A549 (cell line): Measurements from ENCODE around the gene PRKAG2. TPM values are rescaled to one million over a fixed set of nuclear protein-coding genes. Genes with fewer than 3 reads are reported as not detected.

Experiments
- ATAC-seq, 2 experiments: fragments of 200-7000 bp in 1 of 2; fragments of >200 bp in 1 of 2; cut with Nextera tagmentation in 1 of 2; cut with Tn5 transposase in 1 of 2; 3 replicates each; pipeline versions ENCODE4 v1.8.0 to v1.9.1; 2018 to 2020; ENCODE audit warnings: mild to moderate bottlenecking in 1 of 2, moderate library complexity in 1 of 2
- CTCF ChIA-PET: fragments of 300-600 bp; sonication (Branson Sonifier 250); formaldehyde crosslinking; extraction: SDS; loops from one replicate; lab custom pipeline; 2021; ENCODE audit warnings: antibody characterized with exemption, inconsistent platforms; lab: Yijun Ruan, JAX
- POLR2A ChIA-PET: fragments of 350-600 bp; formaldehyde crosslinking; extraction: SDS; loops from one replicate; lab custom pipeline; 2021; ENCODE audit warnings: antibody characterized with exemption, inconsistent platforms; lab: Yijun Ruan, JAX
- DNase-seq, 2 experiments: peaks; one replicate each; pipeline versions ENCODE4 v3.0.0 to v3.0.0-alpha.2; 2011 to 2016; ENCODE audit warnings: low read depth in 1 of 2, low spot score in 1 of 2
- FAIRE-seq: peaks from 2 replicates; lab custom pipeline; 2011; peaks lifted over from hg19 to GRCh38; lab: Jason Lieb, UNC
- H3K27ac ChIP-seq, 2 experiments: fragments of >200 bp; sonication (Bioruptor Twin); formaldehyde crosslinking; 3 replicates each; pipeline ENCODE4 v1.5.1; 2016 to 2017
- H3K4me1 ChIP-seq: fragments of >200 bp; sonication (Bioruptor Twin); formaldehyde crosslinking; 3 replicates; pipeline ENCODE4 v1.6.1; 2016
- H3K4me2 ChIP-seq: fragments of >200 bp; sonication (Bioruptor Twin); formaldehyde crosslinking; 3 replicates; pipeline ENCODE4 v1.6.1; 2016
- H3K4me3 ChIP-seq: fragments of >200 bp; sonication (Bioruptor Twin); formaldehyde crosslinking; 3 replicates; pipeline ENCODE4 v1.5.1; 2016
- H3K9me3 ChIP-seq: fragments of >200 bp; sonication (Bioruptor Twin); formaldehyde crosslinking; 3 replicates; pipeline ENCODE4 v1.6.1; 2016
- BCL3 ChIP-seq: fragments of >200 bp; sonication (Bioruptor Twin); formaldehyde crosslinking; IDR thresholded peaks from 3 replicates; pipeline ENCODE4 v1.6.1; 2016
- BHLHE40 ChIP-seq: IDR thresholded peaks from 2 replicates; pipeline ENCODE4 v1.6.1; 2012; ENCODE audit warnings: low read depth, low read length, inconsistent platforms
- CBX8 ChIP-seq: fragments of 200-600 bp; sonication (generic); IDR thresholded peaks from 2 replicates; pipeline ENCODE4 v1.6.1; 2016
- CEBPB ChIP-seq, 2 experiments: fragments of >200 bp in 1 of 2; sonication (Bioruptor Twin) in 1 of 2; formaldehyde crosslinking in 1 of 2; IDR thresholded peaks; 2 replicates each; pipeline ENCODE4 v1.6.1; 2012 to 2016
- CHD2 ChIP-seq: fragments of 150-350 bp; IDR thresholded peaks from 2 replicates; pipeline ENCODE4 v1.6.1; 2014; ENCODE audit warnings: low read length; ENCODE audit not compliant: partially characterized antibody
- CTCF ChIP-seq: fragments of >200 bp; sonication (Bioruptor Twin); formaldehyde crosslinking; IDR thresholded peaks from 3 replicates; pipeline ENCODE4 v1.5.1; 2016
- EP300 ChIP-seq, 2 experiments: fragments of >200 bp; sonication (Bioruptor Twin); formaldehyde crosslinking; IDR thresholded peaks; 2 replicates in 1 of 2; 3 replicates in 1 of 2; pipeline ENCODE4 v1.6.1; 2016 to 2017
- FOSL2 ChIP-seq, 2 experiments: fragments of 450-650 bp in 1 of 2; fragments of >200 bp in 1 of 2; sonication (Bioruptor Twin) in 1 of 2; formaldehyde crosslinking; IDR thresholded peaks; 2 replicates each; pipeline versions ENCODE4 v1.5.0 to v1.6.1; 2016 to 2020; ENCODE audit warnings: mild to moderate bottlenecking in 1 of 2, moderate library complexity in 1 of 2
- GATA3 ChIP-seq: IDR thresholded peaks from 2 replicates; pipeline ENCODE4 v1.6.1; 2012; ENCODE audit warnings: borderline replicate concordance
- HDAC2 ChIP-seq: fragments of 200-600 bp; sonication (generic); IDR thresholded peaks from 2 replicates; pipeline ENCODE4 v1.6.1; 2016
- HEYL ChIP-seq: fragments of 250-450 bp; sonication (Bioruptor Pico); IDR thresholded peaks from 2 replicates; pipeline ENCODE4 v1.8.0; 2021; ENCODE audit warnings: mild to moderate bottlenecking, moderate library complexity
- HMGXB4 ChIP-seq: fragments of 250-450 bp; sonication (Bioruptor Pico); IDR thresholded peaks from 2 replicates; pipeline ENCODE4 v1.5.0; 2021; ENCODE audit warnings: mild to moderate bottlenecking, moderate library complexity, borderline replicate concordance
- HOXB5 ChIP-seq: fragments of 250-450 bp; sonication (Bioruptor Pico); IDR thresholded peaks from 2 replicates; pipeline ENCODE4 v1.5.0; 2020; ENCODE audit warnings: mild to moderate bottlenecking, moderate library complexity
- JUN ChIP-seq, 2 experiments: fragments of >200 bp; sonication (Bioruptor Twin); formaldehyde crosslinking; IDR thresholded peaks; 2 replicates in 1 of 2; 3 replicates in 1 of 2; pipeline ENCODE4 v1.6.1; 2016 to 2017
- JUNB ChIP-seq: fragments of >200 bp; sonication (Bioruptor Twin); formaldehyde crosslinking; IDR thresholded peaks from 2 replicates; pipeline ENCODE4 v1.6.1; 2016
- KDM1A ChIP-seq: fragments of 200-600 bp; sonication (generic); IDR thresholded peaks from 2 replicates; pipeline ENCODE4 v1.6.1; 2016; ENCODE audit warnings: low read depth, mild to moderate bottlenecking
- MAFK ChIP-seq: fragments of 450-650 bp; IDR thresholded peaks from 2 replicates; pipeline ENCODE4 v1.6.1; 2014; ENCODE audit not compliant: partially characterized antibody
- MAX ChIP-seq: IDR thresholded peaks from 2 replicates; pipeline ENCODE4 v1.6.1; 2012
- MYC ChIP-seq: IDR thresholded peaks from 2 replicates; pipeline ENCODE4 v1.6.1; 2012; ENCODE audit warnings: mild to moderate bottlenecking, inconsistent platforms, low read length, improper control_type of control experiment, borderline replicate concordance
- NFE2L2 ChIP-seq: fragments of 150-350 bp; conservative IDR thresholded peaks from 2 replicates; pipeline ENCODE4 v1.6.1; 2014; ENCODE audit warnings: low read length
- NR3C1 ChIP-seq: fragments of >200 bp; sonication (Bioruptor Twin); formaldehyde crosslinking; IDR thresholded peaks from 3 replicates; pipeline ENCODE4 v1.6.1; 2017
- POLR2AphosphoS2 ChIP-seq: conservative IDR thresholded peaks from 2 replicates; pipeline ENCODE4 v1.6.1; 2012; ENCODE audit warnings: low read length, improper control_type of control experiment, inconsistent platforms
- RAD21 ChIP-seq, 2 experiments: fragments of >200 bp in 1 of 2; sonication (Bioruptor Twin) in 1 of 2; formaldehyde crosslinking in 1 of 2; IDR thresholded peaks in 1 of 2; conservative IDR thresholded peaks in 1 of 2; 2 replicates in 1 of 2; 3 replicates in 1 of 2; pipeline ENCODE4 v1.6.1; 2012 to 2018; ENCODE audit warnings: inconsistent platforms in 1 of 2
- RARB ChIP-seq: fragments of 250-450 bp; sonication (Bioruptor Pico); IDR thresholded peaks from 2 replicates; pipeline ENCODE4 v1.8.0; 2021; ENCODE audit warnings: mild to moderate bottlenecking, moderate library complexity
- RCOR1 ChIP-seq: fragments of 150-350 bp; IDR thresholded peaks from 2 replicates; pipeline ENCODE4 v1.6.1; 2014; ENCODE audit warnings: antibody characterized with exemption, low read length, low read depth
- RFX5 ChIP-seq: fragments of 450-650 bp; IDR thresholded peaks from 2 replicates; pipeline ENCODE4 v1.7.1; 2014; ENCODE audit warnings: antibody characterized with exemption, mild to moderate bottlenecking, moderate library complexity
- RNF2 ChIP-seq: fragments of 200-600 bp; sonication (generic); IDR thresholded peaks from 2 replicates; pipeline ENCODE4 v1.6.1; 2016; ENCODE audit warnings: low read depth, mild to moderate bottlenecking, antibody characterized with exemption, moderate library complexity, borderline replicate concordance
- SMC3 ChIP-seq: fragments of >200 bp; sonication (Bioruptor Twin); formaldehyde crosslinking; IDR thresholded peaks from 3 replicates; pipeline ENCODE4 v1.6.1; 2018; ENCODE audit warnings: inconsistent platforms
- SREBF2 ChIP-seq: fragments of 450-650 bp; IDR thresholded peaks from 2 replicates; pipeline ENCODE4 v1.6.1; 2014; ENCODE audit warnings: mild to moderate bottlenecking, moderate library complexity
- TP53 ChIP-seq: fragments of 250-450 bp; sonication (Bioruptor Pico); IDR thresholded peaks from 2 replicates; pipeline ENCODE4 v1.5.0; 2021; ENCODE audit warnings: mild to moderate bottlenecking, moderate library complexity
- ZC3H11A ChIP-seq: fragments of 450-650 bp; IDR thresholded peaks from 2 replicates; pipeline ENCODE4 v1.6.1; 2014; ENCODE audit warnings: antibody characterized with exemption, mild to moderate bottlenecking
- WGBS: methylation state at CpG from one replicate; pipeline ENCODE4 v1.1.6; 2017; ENCODE audit errors: missing lambda C conversion rate; 5-methylcytosine and 5-hydroxymethylcytosine counted together
- polyA plus RNA-seq, 4 experiments: library from polyadenylated mRNA; depleted of rRNA in 3 of 4; stranded (reverse); fragments of >200 nt; fragmentation: RNase III in 1 of 4; extraction: RNeasy Plus Mini Kit Qiagen cat#74134 plus additional on column Dnase treatment in 1 of 4; gene quantifications; 2 replicates in 3 of 4; 3 replicates in 1 of 4; pipeline ENCODE4 v1.2.3, GENCODE V29; 2011 to 2017
- TF ChIP-seq, protein P1 (sequence below): IDR thresholded peaks from 2 replicates; pipeline ENCODE4 v1.6.1; 2012; ENCODE audit warnings: low read depth, borderline replicate concordance
- TF ChIP-seq, protein P2 (sequence below): fragments of 250-450 bp; sonication (Bioruptor Pico); IDR thresholded peaks from 2 replicates; pipeline ENCODE4 v1.5.0; 2020; ENCODE audit warnings: low read depth, mild to moderate bottlenecking, moderate library complexity

Gene PRKAG2
- polyA plus RNA-seq, 2 of the 4 experiments (the other 2 are of a cell fraction) = 26.5 to 31.7 TPM

GRCh38 chr7:151754688-151755130 lies 122.2 kb downstream of the PRKAG2 start (continued):
- TF ChIP-seq CTCF = no peak
- TF ChIP-seq, protein P1, sequence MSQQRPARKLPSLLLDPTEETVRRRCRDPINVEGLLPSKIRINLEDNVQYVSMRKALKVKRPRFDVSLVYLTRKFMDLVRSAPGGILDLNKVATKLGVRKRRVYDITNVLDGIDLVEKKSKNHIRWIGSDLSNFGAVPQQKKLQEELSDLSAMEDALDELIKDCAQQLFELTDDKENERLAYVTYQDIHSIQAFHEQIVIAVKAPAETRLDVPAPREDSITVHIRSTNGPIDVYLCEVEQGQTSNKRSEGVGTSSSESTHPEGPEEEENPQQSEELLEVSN = no peak
- no peak for TF ChIP-seq JUN (IDR thresholded peaks at IDR 0.05)
- no peak for TF ChIP-seq RFX5
- TF ChIP-seq NFE2L2 = no peak

- FAIRE-seq (peak; percentile 93), ATAC-seq (peak; percentile 96 to 98), DNase-seq (peak; percentile 97 to 98)
- ChIA-PET CTCF (interaction anchor here (0.6 to 5.2 kb wide), 45 partner anchors 9 to 271 kb away, joined by 3 to 33 read pairs (median 4); no protein-coding TSS in a partner anchor), POLR2A (interaction anchor here (0.5 to 1.6 kb wide), 5 partner anchors 9 to 390 kb away, joined by 3 to 6 read pairs (median 4); no protein-coding TSS in a partner anchor)
- Histone ChIP-seq H3K4me1 (peaks cover 41% of the 10 kb centered on the region), H3K9me3 (0 out of 3 replicates have a peak, but pooled peaks cover 2% of the 10 kb centered on the region), H3K27ac (peak overlapping the region; percentile 91 to 96), H3K4me2 (peak overlapping the region; percentile 74), H3K4me3 (no peak overlapping the region)
- 1% methylated on average over 11 of the region's 14 CpGs for WGBS
- no peak for TF ChIP-seq KDM1A
- no peak for TF ChIP-seq TP53 (CRISPR knock-in tag)
- TF ChIP-seq MYC = no peak
- TF ChIP-seq RARB (CRISPR knock-in tag) = 0 out of 2 replicates have a peak, but pooled peaks have one; percentile 26
- TF ChIP-seq RCOR1 = no peak
- 0 out of 2 replicates have a peak, but pooled peaks have one; percentile 32 for TF ChIP-seq HOXB5 (CRISPR knock-in tag)
- TF ChIP-seq BCL3 = peak; percentile 81; the same call in 1 of the 3 replicates
- peak; percentile 75 to 96; a peak in 4 of 5 replicates for TF ChIP-seq JUN (IDR thresholded peaks at IDR 0.05)
- no peak for TF ChIP-seq POLR2AphosphoS2
- TF ChIP-seq MAX = peak; percentile 95
- no peak for TF ChIP-seq NR3C1
- TF ChIP-seq RFX5 = peak; percentile 33; the same call in 1 of the 2 replicates
- TF ChIP-seq SMC3 = peak; percentile 92
- TF ChIP-seq JUNB = peak; percentile 87
- peak in 1 of 2 experiments; percentile 73; a peak in 1 of 4 replicates for TF ChIP-seq CEBPB (IDR thresholded peaks at IDR 0.05)
- no peak for TF ChIP-seq CHD2
- TF ChIP-seq FOSL2 (IDR thresholded peaks at IDR 0.05) = peak; percentile 92
- TF ChIP-seq FOSL2 (CRISPR knock-in tag; IDR thresholded peaks at IDR 0.05) = peak; percentile 99
- peak; percentile 73 to 87; a peak in 3 of 5 replicates for TF ChIP-seq EP300 (IDR thresholded peaks at IDR 0.05)
- TF ChIP-seq HDAC2 = no peak
- TF ChIP-seq RNF2 = no peak
- TF ChIP-seq BHLHE40 = peak; percentile 58
- no peak for TF ChIP-seq CBX8
- peak; percentile 77 to 85 for TF ChIP-seq RAD21 (conservative IDR thresholded peaks at IDR 0.05 in 1 of 2, IDR thresholded peaks at IDR 0.05 in 1 of 2)
- TF ChIP-seq, protein P2, sequence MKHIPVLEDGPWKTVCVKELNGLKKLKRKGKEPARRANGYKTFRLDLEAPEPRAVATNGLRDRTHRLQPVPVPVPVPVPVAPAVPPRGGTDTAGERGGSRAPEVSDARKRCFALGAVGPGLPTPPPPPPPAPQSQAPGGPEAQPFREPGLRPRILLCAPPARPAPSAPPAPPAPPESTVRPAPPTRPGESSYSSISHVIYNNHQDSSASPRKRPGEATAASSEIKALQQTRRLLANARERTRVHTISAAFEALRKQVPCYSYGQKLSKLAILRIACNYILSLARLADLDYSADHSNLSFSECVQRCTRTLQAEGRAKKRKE (CRISPR knock-in tag) = 0 out of 2 replicates have a peak, but pooled peaks have one; percentile 48
- peak; percentile 88; the same call in 1 of the 2 replicates for TF ChIP-seq GATA3
- TF ChIP-seq SREBF2 = no peak
- TF ChIP-seq HEYL = no peak
- TF ChIP-seq ZC3H11A = no peak
- no peak for TF ChIP-seq HMGXB4 (CRISPR knock-in tag)
- no peak for TF ChIP-seq MAFK
These were observed 122.7 kb downstream of the PRKAG2 start for GRCh38 chr7:151754142-151754590.
